GM18511 (cell line): ENCODE data around the gene MYBPH.

ENCODE experiments used
- ATAC-seq: cut with Tn5 transposase; IDR thresholded peaks from one replicate; pipeline ENCODE4 v1.9.1; 2021; ENCODE audit warnings: mild to moderate bottlenecking, moderate library complexity; ENCODE audit not compliant: unreplicated experiment

MYBPH gene

DNA sequence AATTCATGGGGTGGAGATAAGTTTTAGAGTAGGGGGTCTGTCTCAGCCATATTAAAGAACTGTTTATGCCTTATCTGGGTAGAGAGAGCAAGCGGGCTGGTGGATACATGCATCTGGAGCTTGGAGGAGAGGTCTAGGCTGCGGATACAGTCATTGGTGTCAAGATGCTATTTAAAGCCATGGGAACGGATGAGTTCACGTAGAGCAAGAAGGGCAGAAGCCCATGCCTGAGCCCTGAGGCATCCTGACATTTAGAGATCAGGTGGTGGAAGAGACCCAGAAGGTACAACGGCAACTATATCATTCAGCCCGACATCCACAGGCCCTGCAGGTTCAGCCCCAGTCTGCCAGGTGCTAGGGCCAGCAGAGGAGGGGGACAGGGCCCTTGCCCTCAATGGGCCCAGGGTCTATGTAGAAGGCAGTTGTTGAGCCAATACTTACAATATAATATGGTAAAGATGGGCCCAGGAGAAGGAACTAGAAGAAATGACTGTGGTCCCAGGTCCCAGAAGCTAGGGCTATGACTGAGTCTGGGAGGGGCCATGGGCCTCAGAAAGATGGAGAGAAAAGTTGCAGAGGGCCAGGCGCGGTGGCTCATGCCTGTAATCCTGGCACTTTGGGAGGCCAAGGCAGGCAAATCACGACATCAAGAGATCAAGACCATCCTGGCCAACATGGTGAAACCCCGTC, 26.0 kb upstream of the MYBPH start:
- no peak for ATAC-seq

GRCh38 chr1:203200916-203201315, 25.3 kb upstream of the MYBPH start:
- no peak for ATAC-seq

GRCh38 chr1:203199816-203200571, 24.4 kb upstream of the MYBPH start:
- ATAC-seq, result no peak

- ATAC-seq, result no peak
Measured at GRCh38 chr1:203199481-203199815, 23.8 kb upstream of the MYBPH start.

- no peak for ATAC-seq
Measured at GRCh38 chr1:203199002-203199401, 23.4 kb upstream of the MYBPH start.

DNA sequence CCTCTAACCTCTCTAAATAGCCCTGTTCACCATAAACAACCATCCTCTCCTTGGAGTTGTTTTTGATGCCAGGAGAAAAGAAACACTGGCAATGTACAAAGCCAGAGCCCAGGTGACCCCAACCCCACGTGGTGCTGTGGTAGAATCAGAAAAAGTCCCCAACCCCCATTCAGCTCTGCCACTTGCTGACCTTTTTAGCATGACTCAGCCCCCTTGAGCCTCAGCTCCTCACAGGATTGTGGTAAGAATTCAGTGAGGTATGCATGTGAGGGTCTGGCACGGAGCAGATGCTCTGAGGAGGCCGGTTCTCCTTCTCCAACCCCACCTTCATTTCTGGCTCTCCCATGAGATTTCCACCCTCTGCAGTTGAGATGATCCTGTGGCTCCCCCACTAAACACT, 22.0 kb upstream of the MYBPH start:
- no peak for ATAC-seq

GRCh38 chr1:203196371-203196770, 20.7 kb upstream of the MYBPH start:
- no peak for ATAC-seq

GRCh38 chr1:203190949-203191348, 15.3 kb upstream of the MYBPH start:
- ATAC-seq, result no peak

DNA sequence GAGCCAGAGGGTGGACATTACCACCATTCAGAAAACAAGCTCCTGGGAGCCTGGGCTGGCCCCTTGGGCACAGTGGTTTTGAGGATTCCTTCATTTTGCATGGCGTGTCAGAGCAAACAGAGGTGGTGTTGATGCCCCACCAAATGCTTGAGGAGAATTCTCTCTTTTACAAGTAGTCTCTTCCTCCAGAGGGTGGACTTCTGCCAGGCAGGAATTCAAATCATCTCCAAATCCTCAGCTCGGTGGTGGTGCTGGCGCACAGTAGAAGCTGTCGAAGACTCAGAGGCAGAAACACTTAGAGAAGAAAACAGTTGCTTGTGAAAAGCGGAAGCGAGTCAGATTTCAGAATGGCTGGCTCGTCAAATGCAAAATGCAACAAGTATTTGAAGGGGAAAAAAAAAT, 14.3 kb upstream of the MYBPH start:
- ATAC-seq, result no peak

DNA sequence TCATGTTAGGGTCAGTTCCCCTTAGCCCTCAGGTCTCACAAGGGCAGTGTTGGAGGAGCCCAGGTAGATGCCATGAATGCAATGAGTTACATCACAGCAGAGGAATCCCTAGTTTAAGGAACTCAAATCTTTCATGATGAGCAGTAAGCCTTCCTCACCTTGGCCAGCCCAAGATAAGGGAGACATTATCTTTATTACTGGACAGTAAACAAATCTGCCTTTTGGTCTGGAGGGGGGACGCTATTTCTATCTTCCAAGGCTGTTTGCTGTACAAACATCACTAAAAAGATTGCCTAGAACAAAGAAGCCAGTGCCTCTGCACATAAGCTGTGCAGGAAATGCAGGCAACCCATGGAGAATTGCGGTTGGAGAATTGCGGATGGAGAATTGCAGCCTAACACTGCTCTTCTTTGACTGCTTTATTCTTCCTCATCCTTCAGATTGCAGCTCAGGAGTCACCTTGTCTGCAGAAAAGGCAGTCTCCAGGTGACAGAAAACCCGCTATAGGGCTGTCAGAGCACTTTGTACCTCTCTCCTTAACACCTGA, 13.1 kb upstream of the MYBPH start:
- no peak for ATAC-seq

DNA sequence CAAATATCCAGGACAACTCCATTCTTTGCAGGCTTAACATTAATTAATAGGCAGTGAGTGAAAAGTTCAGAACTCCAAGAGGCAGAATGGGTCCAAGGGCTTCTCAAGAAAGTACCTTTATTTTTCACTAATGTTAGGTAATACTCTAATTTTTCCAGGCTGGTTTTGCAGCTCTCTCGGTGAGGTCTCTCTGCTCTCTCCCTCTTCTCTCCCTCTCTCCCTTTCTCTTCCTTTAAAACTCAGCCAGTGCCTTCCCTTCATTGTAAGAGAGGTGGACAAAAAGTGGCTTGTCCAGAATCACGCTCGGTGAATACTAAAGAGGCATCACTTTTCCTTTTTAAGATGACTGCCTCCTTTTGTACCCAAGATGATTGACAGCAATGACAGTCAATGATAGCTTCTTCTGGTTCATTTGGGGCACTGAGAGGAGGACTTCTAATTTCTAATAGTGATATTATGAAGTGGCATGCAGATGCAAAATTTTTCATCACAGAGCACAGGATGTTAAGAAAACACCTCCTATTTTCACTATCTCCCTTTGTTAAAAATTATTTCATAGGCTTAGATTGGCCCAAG, 12.2 kb upstream of the MYBPH start:
- no peak for ATAC-seq

GRCh38 chr1:203187304-203187685, 11.7 kb upstream of the MYBPH start:
- no peak for ATAC-seq

DNA sequence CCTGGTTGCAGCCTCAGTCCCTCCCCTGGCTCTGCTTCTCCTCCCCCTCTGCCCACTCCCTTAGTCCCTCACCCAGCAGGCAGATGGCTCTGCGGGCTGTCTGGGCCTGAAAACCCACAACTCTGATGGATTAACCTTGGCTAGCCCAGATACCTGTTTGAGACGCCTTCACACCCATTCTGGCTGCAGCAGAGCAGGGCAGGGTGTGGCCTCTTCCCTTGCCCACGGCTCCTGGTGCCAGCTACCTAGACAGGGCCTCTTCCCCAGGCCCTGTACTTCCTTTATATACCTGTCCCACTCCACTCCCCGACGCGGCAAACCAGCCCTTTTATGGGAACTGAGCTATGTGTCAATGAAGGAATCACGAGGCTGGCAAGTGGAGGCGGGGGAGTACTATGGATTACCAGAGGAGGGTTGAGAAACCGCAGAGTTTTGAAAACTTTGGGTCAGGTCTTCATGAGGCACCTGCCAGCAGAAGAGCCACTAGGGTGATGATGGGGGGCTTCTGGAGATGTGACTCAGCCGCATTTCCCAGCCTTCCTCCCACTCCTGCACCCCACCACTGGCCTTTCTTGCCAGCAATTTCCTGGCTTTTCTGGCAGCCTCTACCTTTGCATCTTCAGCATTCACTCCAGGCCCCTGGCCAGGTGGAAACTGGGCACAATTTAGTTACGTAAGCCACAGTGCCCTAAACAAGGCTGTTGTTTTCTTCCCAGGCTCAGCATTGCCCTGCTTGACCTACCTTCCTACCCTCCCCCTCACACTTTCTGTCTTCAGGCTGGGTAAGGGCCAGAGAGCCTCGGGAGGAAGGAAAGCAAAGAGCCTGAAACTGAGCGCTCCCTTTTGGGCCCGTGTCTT, 11.0 kb upstream of the MYBPH start, which contains the start of gene CHI3L1:
Gene CHI3L1 (minus strand): TSS at position 259 of the 858 bp plus-strand sequence. CDS start 81 bp downstream, at position 178.
- no peak for ATAC-seq

DNA sequence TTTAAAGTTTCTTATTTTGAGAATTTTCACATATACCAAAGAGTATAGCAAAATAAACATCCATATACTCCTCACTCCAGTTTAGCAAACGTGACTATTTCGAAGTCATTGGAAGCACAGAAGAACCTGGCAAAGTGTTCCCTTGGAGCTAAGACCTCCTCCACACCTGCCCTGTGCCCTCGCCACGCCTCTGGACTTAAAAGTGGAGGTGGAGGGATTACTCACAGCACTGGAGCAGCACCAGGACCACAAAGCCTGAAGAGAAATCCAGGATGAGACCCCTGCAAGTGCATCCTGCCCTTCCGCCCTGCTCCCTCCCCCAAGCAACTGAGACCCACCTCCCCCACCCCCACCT, 10.4 kb upstream of the MYBPH start:
- no peak for ATAC-seq

GRCh38 chr1:203185585-203185984, 10.0 kb upstream of the MYBPH start:
- no peak for ATAC-seq

GRCh38 chr1:203185061-203185461, 9.4 kb upstream of the MYBPH start:
- ATAC-seq, result no peak

- ATAC-seq, result no peak
Measured at GRCh38 chr1:203184467-203184866, 8.8 kb upstream of the MYBPH start.

- ATAC-seq, result no peak
Measured at GRCh38 chr1:203183828-203184227, 8.2 kb upstream of the MYBPH start.

- ATAC-seq, result no peak
Measured at GRCh38 chr1:203182387-203182953, 6.8 kb upstream of the MYBPH start.

DNA sequence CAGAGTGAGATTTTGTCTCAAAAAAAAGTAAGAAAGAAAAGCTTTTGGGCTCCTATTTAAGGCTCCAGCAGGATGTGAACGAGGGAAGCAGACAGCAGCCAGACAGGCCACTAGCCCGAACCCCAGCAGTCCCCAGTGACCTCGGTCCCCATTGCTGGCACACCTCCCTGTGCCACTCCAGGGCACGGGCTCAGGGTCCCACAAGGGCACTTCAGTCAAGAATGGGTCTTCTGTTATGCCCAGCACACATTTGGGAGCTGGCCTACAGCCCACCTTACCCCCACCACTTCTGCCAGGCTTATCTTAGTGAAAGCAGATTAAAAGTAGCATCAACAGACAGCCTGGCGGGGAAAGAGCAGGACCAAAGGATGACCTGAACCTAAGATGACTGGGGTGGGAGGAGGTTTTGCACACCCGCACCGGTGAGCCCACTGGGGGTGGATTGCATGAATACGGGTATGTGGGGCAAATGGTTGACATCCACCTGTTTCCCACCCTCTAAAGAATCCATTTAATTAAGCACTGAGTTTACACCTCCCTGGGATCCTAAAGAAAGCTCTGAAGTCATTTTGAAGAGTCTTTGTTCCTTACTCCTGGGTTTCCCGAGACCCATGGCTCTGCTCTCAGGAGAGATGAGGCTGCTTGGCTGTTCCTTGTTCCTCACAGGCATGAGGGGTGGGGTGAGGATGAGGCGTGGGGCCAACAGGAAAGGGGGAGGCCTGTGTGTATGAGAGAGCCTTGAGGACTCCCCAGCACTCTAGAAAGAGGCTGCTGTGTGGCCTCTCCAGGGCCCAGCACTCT, 6.2 kb upstream of the MYBPH start:
- no peak for ATAC-seq
